Measurements from ENCODE around the gene GALNT8. TPM values are rescaled to one million over a fixed set of nuclear protein-coding genes. Genes with fewer than 3 reads are reported as not detected.

Gene GALNT8
- total and polyA plus RNA-seq, 9 of the 15 experiments (the other 6 are each of a cell fraction or from before 2014, with no cell fraction given): 0.11 to 0.23 (median 0.21) TPM; not detected in 6

- Histone ChIP-seq H3K4me2 (ENCODE audit: insufficient read depth, low read length) (no peak overlapping the region), H2AFZ (ENCODE audit: low read depth, low read length) (no peak overlapping the region), H3K4me1 (replicated peaks in 1 of 2; ENCODE audit: control insufficient read depth in 2 of 2, insufficient read depth in 2 of 2, low read length in 2 of 2) (no peaks in the 10 kb centered on the region), H4K20me1 (replicated peaks; ENCODE audit: control insufficient read depth, insufficient read depth, low read length) (no peaks in the 10 kb centered on the region), H3K27me3 (ENCODE audit: control insufficient read depth in 2 of 2, insufficient read depth in 2 of 2, low read length in 2 of 2) (peaks cover 0 to 4% of the 10 kb centered on the region in 2 experiments; a peak in 1 of 5 replicates), H3K9me3 (replicated peaks; ENCODE audit: control insufficient read depth, insufficient read depth, low read depth, low read length) (no peaks in the 10 kb centered on the region), H3K9me1 (ENCODE audit: control insufficient read depth, insufficient read depth, low read length) (no peaks in the 10 kb centered on the region), H3K9ac (ENCODE audit: insufficient read depth in 1 of 2, low read depth in 2 of 2, low read length in 2 of 2) (no peak overlapping the region), H3K27ac (ENCODE audit: extremely low read depth, low read depth, low read length) (no peak overlapping the region), H3K79me2 (ENCODE audit: control insufficient read depth, insufficient read depth, low read length) (no peaks in the 10 kb centered on the region), H3K36me3 (ENCODE audit: control insufficient read depth, insufficient read depth, low read length) (no peaks in the 10 kb centered on the region), H3K4me3 (no peak overlapping the region)
- ATAC-seq (no peak), DNase-seq (ENCODE audit: extremely low read depth in 1 of 4, low spot score in 3 of 4) (no peak), FAIRE-seq (no peak)
- intact Hi-C loops (cut with micrococcal nuclease): no loop called here
- CTCF ChIA-PET (ENCODE audit: low intra/inter-chr PET ratio): no interaction called here
- TF ChIP-seq MCM7 (IDR thresholded peaks at IDR 0.05) (no peak), PTBP1 (IDR thresholded peaks at IDR 0.05; ENCODE audit: low read depth, low read length) (no peak)
- BruUV-seq (replicated peaks): no TSS peak
- WGBS (ENCODE audit: insufficient coverage, low coverage, missing lambda C conversion rate): 0% methylated on average over 1 of the region's 2 CpGs
- POLR2A ChIA-PET: no interaction called here
- in situ Hi-C loops (cut with MboI): no loop called here
Measured at GRCh38 chr12:4807813-4808212, 87.6 kb downstream of the GALNT8 start.

GRCh38 chr12:4809013-4809448, 88.8 kb downstream of the GALNT8 start:
- ChIA-PET CTCF (ENCODE audit: low intra/inter-chr PET ratio) (no interaction called here), POLR2A (no interaction called here)
- no peak overlapping the region for H3K27ac ChIP-seq (ENCODE audit: extremely low read depth, low read depth, low read length)
- H2AFZ ChIP-seq (ENCODE audit: low read depth, low read length): no peak overlapping the region
- WGBS (ENCODE audit: insufficient coverage, low coverage, missing lambda C conversion rate): 3% methylated on average over 5 of the region's 35 CpGs
- H3K4me3 ChIP-seq: no peak overlapping the region
- in situ Hi-C loops (cut with MboI) (no loop called here), intact Hi-C loops (cut with micrococcal nuclease) (no loop called here)
- DNase-seq (ENCODE audit: extremely low read depth in 1 of 4, low spot score in 3 of 4) (no peak), ATAC-seq (no peak), FAIRE-seq (no peak)
- no peaks in the 10 kb centered on the region for H3K9me1 ChIP-seq (ENCODE audit: control insufficient read depth, insufficient read depth, low read length)
- no peak overlapping the region for H3K4me2 ChIP-seq (ENCODE audit: insufficient read depth, low read length)
- no peaks in the 10 kb centered on the region for H3K36me3 ChIP-seq (ENCODE audit: control insufficient read depth, insufficient read depth, low read length)
- BruUV-seq (replicated peaks): no TSS peak
- H3K79me2 ChIP-seq (ENCODE audit: control insufficient read depth, insufficient read depth, low read length): no peaks in the 10 kb centered on the region
- H3K9me3 ChIP-seq (replicated peaks; ENCODE audit: control insufficient read depth, insufficient read depth, low read depth, low read length): no peaks in the 10 kb centered on the region
- peaks cover 0 to 4% of the 10 kb centered on the region in 2 experiments; a peak in 1 of 5 replicates for H3K27me3 ChIP-seq (ENCODE audit: control insufficient read depth in 2 of 2, insufficient read depth in 2 of 2, low read length in 2 of 2)
- no peaks in the 10 kb centered on the region for H3K4me1 ChIP-seq (replicated peaks in 1 of 2; ENCODE audit: control insufficient read depth in 2 of 2, insufficient read depth in 2 of 2, low read length in 2 of 2)
- no peak overlapping the region for H3K9ac ChIP-seq (ENCODE audit: insufficient read depth in 1 of 2, low read depth in 2 of 2, low read length in 2 of 2)
- TF ChIP-seq SMARCA4 (IDR thresholded peaks at IDR 0.05) (no peak), PBX2 (CRISPR knock-in tag; IDR thresholded peaks at IDR 0.05; ENCODE audit: low read depth) (no peak), PBX2 (tag; conservative IDR thresholded peaks at IDR 0.05; ENCODE audit: low read depth) (no peak), ZNF395 (CRISPR knock-in tag; IDR thresholded peaks at IDR 0.05) (no peak), TAL1 (IDR thresholded peaks at IDR 0.05) (no peak), JUN (IDR thresholded peaks at IDR 0.05; ENCODE audit: borderline replicate concordance, low read depth, low read length) (no peak), JUN (CRISPR knock-in tag; IDR thresholded peaks at IDR 0.05; ENCODE audit: borderline replicate concordance) (no peak), ELF4 (CRISPR knock-in tag; IDR thresholded peaks at IDR 0.05) (no peak)
- H4K20me1 ChIP-seq (replicated peaks; ENCODE audit: control insufficient read depth, insufficient read depth, low read length): no peaks in the 10 kb centered on the region

Data from K562 (cell line).